ENCODE results near the gene PET117. TPM values are rescaled to one million over a fixed set of nuclear protein-coding genes. Genes with fewer than 3 reads are reported as not detected.
"Not testable (repeated sequence)": the region's sequence is repeated elsewhere in the genome, so short reads cannot be mapped to it uniquely, and the experiment has no call there.

Gene PET117
- total RNA-seq, 1 donor from 2014 or later = 11.4 TPM

GRCh38 chr20:18092890-18093289, 44.8 kb upstream of the PET117 start:
- TF ChIP-seq CTCF (IDR thresholded peaks at IDR 0.05; ENCODE audit: insufficient read depth, low read length, poor library complexity, severe bottlenecking) = no peak
- Histone ChIP-seq H3K27me3 (ENCODE audit: control insufficient read depth, insufficient read depth, low read length) (peaks cover 2% of the 10 kb centered on the region), H3K4me3 (ENCODE audit: low read depth, low read length) (no peak overlapping the region), H3K36me3 (ENCODE audit: control insufficient read depth, insufficient read depth, low read length) (no peaks in the 10 kb centered on the region)
- no peak for DNase-seq (ENCODE audit: low read depth)

- Histone ChIP-seq H3K27me3 (ENCODE audit: control insufficient read depth, insufficient read depth, low read length) (peaks cover 2% of the 10 kb centered on the region), H3K36me3 (ENCODE audit: control insufficient read depth, insufficient read depth, low read length) (no peaks in the 10 kb centered on the region), H3K4me3 (ENCODE audit: low read depth, low read length) (no peak overlapping the region)
- TF ChIP-seq CTCF (IDR thresholded peaks at IDR 0.05; ENCODE audit: insufficient read depth, low read length, poor library complexity, severe bottlenecking) = no peak
- DNase-seq (ENCODE audit: low read depth) = no peak
Measured at GRCh38 chr20:18093388-18093787, 44.3 kb upstream of the PET117 start.

GRCh38 chr20:18094191-18094590, 43.5 kb upstream of the PET117 start:
- TF ChIP-seq CTCF (IDR thresholded peaks at IDR 0.05; ENCODE audit: insufficient read depth, low read length, poor library complexity, severe bottlenecking) = no peak
- no peak for DNase-seq (ENCODE audit: low read depth)
- H3K4me3 ChIP-seq (ENCODE audit: low read depth, low read length) = no peak overlapping the region
- H3K36me3 ChIP-seq (ENCODE audit: control insufficient read depth, insufficient read depth, low read length) = no peaks in the 10 kb centered on the region
- H3K27me3 ChIP-seq (ENCODE audit: control insufficient read depth, insufficient read depth, low read length) = peaks cover 2% of the 10 kb centered on the region

- H3K27me3 ChIP-seq (ENCODE audit: control insufficient read depth, insufficient read depth, low read length); DNase-seq (ENCODE audit: low read depth); H3K4me3 ChIP-seq (ENCODE audit: low read depth, low read length): not testable (repeated sequence)
Measured at GRCh38 chr20:18100569-18100968, 37.1 kb upstream of the PET117 start.

GRCh38 chr20:18101125-18101810, 36.4 kb upstream of the PET117 start:
- TF ChIP-seq CTCF (IDR thresholded peaks at IDR 0.05; ENCODE audit: insufficient read depth, low read length, poor library complexity, severe bottlenecking) = no peak
- no peaks in the 10 kb centered on the region for H3K27me3 ChIP-seq (ENCODE audit: control insufficient read depth, insufficient read depth, low read length)
- no peak for DNase-seq (ENCODE audit: low read depth)
- H3K4me3 ChIP-seq (ENCODE audit: low read depth, low read length) = no peak overlapping the region
- H3K36me3 ChIP-seq (ENCODE audit: control insufficient read depth, insufficient read depth, low read length) = no peaks in the 10 kb centered on the region

More at GRCh38 chr20:18100569-18100968, 37.1 kb upstream of the PET117 start:
- H3K36me3 ChIP-seq (ENCODE audit: control insufficient read depth, insufficient read depth, low read length) = not testable (repeated sequence)

- TF ChIP-seq CTCF (IDR thresholded peaks at IDR 0.05; ENCODE audit: insufficient read depth, low read length, poor library complexity, severe bottlenecking) = no peak
- Histone ChIP-seq H3K4me3 (ENCODE audit: low read depth, low read length) (no peak overlapping the region), H3K27me3 (ENCODE audit: control insufficient read depth, insufficient read depth, low read length) (no peaks in the 10 kb centered on the region), H3K36me3 (ENCODE audit: control insufficient read depth, insufficient read depth, low read length) (no peaks in the 10 kb centered on the region)
- no peak for DNase-seq (ENCODE audit: low read depth)
Measured at GRCh38 chr20:18103497-18103896, 34.2 kb upstream of the PET117 start.

Measured in kidney epithelial cell (primary cell).